OCI-LY1 (cell line): Measurements from ENCODE around the gene GMDS.

Experiments
- EZH2 ChIP-seq: fragments of 200-600 bp; sonication (generic), shearing (Covaris generic); IDR thresholded peaks from 2 replicates; pipeline ENCODE4 v1.8.0; 2017; ENCODE audit warnings: borderline replicate concordance, mixed run types, mild to moderate bottlenecking, antibody characterized with exemption, low read length, moderate library complexity, mixed read lengths
- TF ChIP-seq, protein P1 (sequence below): fragments of 200-600 bp; sonication (generic), shearing (Covaris generic); IDR thresholded peaks from 2 replicates; pipeline ENCODE4 v1.5.1; 2017; ENCODE audit warnings: mild to moderate bottlenecking, antibody characterized with exemption, low read length, moderate library complexity, mixed read lengths

DNA sequence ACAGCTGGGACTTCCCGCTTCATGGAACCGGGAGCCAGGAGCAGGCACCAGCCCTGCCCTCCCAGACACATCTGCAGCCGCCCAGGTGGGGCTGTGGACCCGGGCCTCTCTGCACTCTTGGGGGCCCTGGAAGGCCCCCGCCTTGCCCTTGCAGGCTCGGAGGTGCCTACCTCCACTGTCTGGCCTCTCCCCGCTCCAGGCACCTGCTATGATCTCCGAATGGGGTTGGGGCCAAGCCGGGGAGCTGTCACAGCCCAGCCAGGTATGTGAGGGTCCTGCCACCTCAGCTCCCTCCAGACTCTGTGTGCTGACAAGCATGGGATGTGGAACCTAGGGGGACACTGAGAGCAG lies 54.0 kb downstream of the GMDS start:
- TF ChIP-seq, protein P1, sequence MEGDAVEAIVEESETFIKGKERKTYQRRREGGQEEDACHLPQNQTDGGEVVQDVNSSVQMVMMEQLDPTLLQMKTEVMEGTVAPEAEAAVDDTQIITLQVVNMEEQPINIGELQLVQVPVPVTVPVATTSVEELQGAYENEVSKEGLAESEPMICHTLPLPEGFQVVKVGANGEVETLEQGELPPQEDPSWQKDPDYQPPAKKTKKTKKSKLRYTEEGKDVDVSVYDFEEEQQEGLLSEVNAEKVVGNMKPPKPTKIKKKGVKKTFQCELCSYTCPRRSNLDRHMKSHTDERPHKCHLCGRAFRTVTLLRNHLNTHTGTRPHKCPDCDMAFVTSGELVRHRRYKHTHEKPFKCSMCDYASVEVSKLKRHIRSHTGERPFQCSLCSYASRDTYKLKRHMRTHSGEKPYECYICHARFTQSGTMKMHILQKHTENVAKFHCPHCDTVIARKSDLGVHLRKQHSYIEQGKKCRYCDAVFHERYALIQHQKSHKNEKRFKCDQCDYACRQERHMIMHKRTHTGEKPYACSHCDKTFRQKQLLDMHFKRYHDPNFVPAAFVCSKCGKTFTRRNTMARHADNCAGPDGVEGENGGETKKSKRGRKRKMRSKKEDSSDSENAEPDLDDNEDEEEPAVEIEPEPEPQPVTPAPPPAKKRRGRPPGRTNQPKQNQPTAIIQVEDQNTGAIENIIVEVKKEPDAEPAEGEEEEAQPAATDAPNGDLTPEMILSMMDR = no peak
- TF ChIP-seq EZH2 = no peak
